HFFc6 (cell line): Measurements from ENCODE around the gene FAF1. TPM values are rescaled to one million over a fixed set of nuclear protein-coding genes. Genes with fewer than 3 reads are reported as not detected.

Experiments used
- DNase-seq: peaks from one replicate; pipeline ENCODE4 v3.0.0-alpha.2; 2018
- H3K27ac Mint-ChIP-seq: 2 replicates; pipeline ENCODE4 v1.8.0; 2020; ENCODE audit warnings: mild to moderate bottlenecking, mixed read lengths
- H3K27me3 Mint-ChIP-seq: 2 replicates; pipeline ENCODE4 v1.8.0; 2021; ENCODE audit warnings: mild to moderate bottlenecking, moderate library complexity, mixed read lengths; ENCODE audit not compliant: insufficient read depth
- H3K36me3 Mint-ChIP-seq: 2 replicates; pipeline ENCODE4 v1.8.0; 2021; ENCODE audit warnings: low read depth, mixed read lengths
- H3K4me1 Mint-ChIP-seq: 2 replicates; pipeline ENCODE4 v1.8.0; 2020; ENCODE audit warnings: low read depth, mixed read lengths
- H3K4me3 Mint-ChIP-seq: 2 replicates; pipeline ENCODE4 v1.8.0; 2020; ENCODE audit warnings: mild to moderate bottlenecking, moderate library complexity, mixed read lengths
- H3K9me3 Mint-ChIP-seq: 2 replicates; pipeline ENCODE4 v1.8.0; 2020; ENCODE audit warnings: mild to moderate bottlenecking, mixed read lengths
- total RNA-seq, 6 experiments: library from RNA; stranded (reverse); fragmentation: NEBNext Ultra II Directional; extraction: Animal tissue kit (Norgen Biotek cat#: 25700); gene quantifications; 2 replicates in 1 of 6; 3 replicates in 5 of 6; pipeline ENCODE4 v1.2.3, GENCODE V29; 2021
- TF ChIP-seq, protein P1 (sequence below): fragments of 200-600 bp; sonication (generic); IDR thresholded peaks from 2 replicates; pipeline ENCODE4 v1.5.0; 2021; ENCODE audit warnings: antibody characterized with exemption, mild to moderate bottlenecking

FAF1 gene
- total RNA-seq, 6 experiments from 2014 or later = 60.1 to 79.1 (median 67.8) TPM

DNA sequence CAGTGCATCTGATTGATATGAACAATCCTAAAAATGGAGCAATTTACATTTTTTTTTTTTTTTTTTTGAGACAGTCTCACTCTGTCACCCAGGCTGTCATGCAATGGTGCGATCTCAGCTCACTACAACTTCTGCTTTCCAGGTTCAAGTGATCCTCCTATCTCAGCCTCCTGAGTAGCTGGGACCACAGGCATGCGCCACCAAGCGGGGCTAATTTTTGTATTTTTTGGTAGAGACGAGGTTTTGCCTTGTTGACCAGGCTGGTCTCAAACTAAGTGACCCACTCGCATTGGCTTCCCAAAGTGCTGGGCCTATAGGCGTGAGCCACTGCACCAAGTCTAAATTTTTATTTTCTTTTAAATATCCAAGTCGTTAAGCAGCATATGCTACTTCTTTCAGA lies 109.0 kb downstream of the FAF1 start:
- Mint-ChIP-seq H3K27ac (no peak overlapping the region), H3K9me3 (no peaks in the 10 kb centered on the region), H3K4me3 (no peak overlapping the region), H3K4me1 (no peaks in the 10 kb centered on the region), H3K36me3 (peaks cover 14% of the 10 kb centered on the region; the same call in 1 of the 2 replicates), H3K27me3 (no peaks in the 10 kb centered on the region)
- no peak for DNase-seq
- TF ChIP-seq, protein P1, sequence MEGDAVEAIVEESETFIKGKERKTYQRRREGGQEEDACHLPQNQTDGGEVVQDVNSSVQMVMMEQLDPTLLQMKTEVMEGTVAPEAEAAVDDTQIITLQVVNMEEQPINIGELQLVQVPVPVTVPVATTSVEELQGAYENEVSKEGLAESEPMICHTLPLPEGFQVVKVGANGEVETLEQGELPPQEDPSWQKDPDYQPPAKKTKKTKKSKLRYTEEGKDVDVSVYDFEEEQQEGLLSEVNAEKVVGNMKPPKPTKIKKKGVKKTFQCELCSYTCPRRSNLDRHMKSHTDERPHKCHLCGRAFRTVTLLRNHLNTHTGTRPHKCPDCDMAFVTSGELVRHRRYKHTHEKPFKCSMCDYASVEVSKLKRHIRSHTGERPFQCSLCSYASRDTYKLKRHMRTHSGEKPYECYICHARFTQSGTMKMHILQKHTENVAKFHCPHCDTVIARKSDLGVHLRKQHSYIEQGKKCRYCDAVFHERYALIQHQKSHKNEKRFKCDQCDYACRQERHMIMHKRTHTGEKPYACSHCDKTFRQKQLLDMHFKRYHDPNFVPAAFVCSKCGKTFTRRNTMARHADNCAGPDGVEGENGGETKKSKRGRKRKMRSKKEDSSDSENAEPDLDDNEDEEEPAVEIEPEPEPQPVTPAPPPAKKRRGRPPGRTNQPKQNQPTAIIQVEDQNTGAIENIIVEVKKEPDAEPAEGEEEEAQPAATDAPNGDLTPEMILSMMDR = no peak

GRCh38 chr1:50847303-50847702 lies 112.8 kb downstream of the FAF1 start:
- Mint-ChIP-seq H3K4me1 (peaks cover 5% of the 10 kb centered on the region), H3K4me3 (no peak overlapping the region), H3K27ac (no peak overlapping the region), H3K36me3 (peaks cover 10% of the 10 kb centered on the region; the same call in 1 of the 2 replicates), H3K9me3 (no peaks in the 10 kb centered on the region), H3K27me3 (no peaks in the 10 kb centered on the region)
- TF ChIP-seq, protein P1 = no peak
- DNase-seq = no peak

GRCh38 chr1:50846224-50846839 lies 113.7 kb downstream of the FAF1 start:
- H3K4me3 Mint-ChIP-seq = no peak overlapping the region
- H3K4me1 Mint-ChIP-seq = peaks cover 14% of the 10 kb centered on the region
- peaks cover 10% of the 10 kb centered on the region; the same call in 1 of the 2 replicates for H3K36me3 Mint-ChIP-seq
- TF ChIP-seq, protein P1 = no peak
- H3K9me3 Mint-ChIP-seq = no peaks in the 10 kb centered on the region
- no peaks in the 10 kb centered on the region for H3K27me3 Mint-ChIP-seq
- DNase-seq = no peak
- H3K27ac Mint-ChIP-seq = no peak overlapping the region

GRCh38 chr1:50841791-50842387 lies 118.2 kb downstream of the FAF1 start:
- Mint-ChIP-seq H3K4me1 (peaks cover 14% of the 10 kb centered on the region), H3K4me3 (no peak overlapping the region), H3K27ac (peak overlapping the region; percentile 76), H3K36me3 (peaks cover 10% of the 10 kb centered on the region; the same call in 1 of the 2 replicates), H3K27me3 (no peaks in the 10 kb centered on the region), H3K9me3 (no peaks in the 10 kb centered on the region)
- DNase-seq = peak; percentile 53
- TF ChIP-seq, protein P1 = no peak

- H3K27me3 Mint-ChIP-seq = no peaks in the 10 kb centered on the region
- no peak overlapping the region for H3K4me3 Mint-ChIP-seq
- TF ChIP-seq, protein P1 = no peak
- H3K9me3 Mint-ChIP-seq = no peaks in the 10 kb centered on the region
- DNase-seq = no peak
- H3K4me1 Mint-ChIP-seq = no peaks in the 10 kb centered on the region
- no peak overlapping the region for H3K27ac Mint-ChIP-seq
- H3K36me3 Mint-ChIP-seq = peaks cover 15% of the 10 kb centered on the region
These were observed 124.0 kb downstream of the FAF1 start for GRCh38 chr1:50836117-50836516.
